Endothelial cell of umbilical vein (primary cell): Measurements from ENCODE around the gene PLCB4. TPM values are rescaled to one million over a fixed set of nuclear protein-coding genes. Genes with fewer than 3 reads are reported as not detected.

Source experiments
- BruUV-seq: library from RNA; stranded (reverse); fragments of 400-500 nt; replicated peaks from 2 replicates; lab custom pipeline; 2021; lab: Mats Ljungman, UMichigan
- CTCF ChIA-PET: fragments of 300-600, 350-600 bp; sonication (Branson Sonifier 250); formaldehyde crosslinking; loops from one replicate; lab custom pipeline; 2021; ENCODE audit warnings: antibody characterized with exemption, inconsistent platforms; lab: Charles Lee
- POLR2A ChIA-PET: fragments of 300-600, 350-600 bp; sonication (Branson Sonifier 250); formaldehyde crosslinking; loops from one replicate; lab custom pipeline; 2021; ENCODE audit warnings: antibody characterized with exemption, inconsistent platforms; lab: Charles Lee
- DNase-seq: peaks from one replicate; pipeline ENCODE4 v3.0.0-alpha.2; 2011; ENCODE audit warnings: low read depth, low spot score
- FAIRE-seq: peaks from 2 replicates; lab custom pipeline; 2011; peaks lifted over from hg19 to GRCh38; lab: Jason Lieb, UNC
- H2AFZ ChIP-seq: 2 replicates; pipeline ENCODE4 v1.6.0; 2012; ENCODE audit warnings: low read depth, low read length, control low read depth, inconsistent platforms
- H3K27ac ChIP-seq: 2 replicates; pipeline ENCODE4 v1.5.1; 2011; ENCODE audit warnings: low read depth, mild to moderate bottlenecking, control low read depth, low read length, moderate library complexity; ENCODE audit not compliant: insufficient read depth
- H3K27me3 ChIP-seq, 2 experiments: 2 replicates each; pipeline versions ENCODE4 v1.6.0 to v1.6.1; 2011; ENCODE audit warnings: low read length in 2 of 2, mixed read lengths in 1 of 2; ENCODE audit not compliant: control insufficient read depth in 2 of 2, insufficient read depth in 2 of 2
- H3K36me3 ChIP-seq, 2 experiments: 2 replicates in 1 of 2; 3 replicates in 1 of 2; pipeline ENCODE4 v1.5.1; 2011; ENCODE audit warnings: low read length in 2 of 2, mild to moderate bottlenecking in 1 of 2, moderate library complexity in 1 of 2; ENCODE audit not compliant: control insufficient read depth in 2 of 2, insufficient read depth in 2 of 2; ENCODE audit errors: extremely low read depth in 1 of 2
- H3K4me1 ChIP-seq: 3 replicates; pipeline ENCODE4 v1.5.1; 2011; ENCODE audit warnings: mild to moderate bottlenecking, low read length; ENCODE audit not compliant: control insufficient read depth, insufficient read depth; ENCODE audit errors: extremely low read depth
- H3K4me2 ChIP-seq: 2 replicates; pipeline ENCODE4 v1.6.1; 2011; ENCODE audit warnings: low read length, control low read depth, mixed read lengths; ENCODE audit not compliant: insufficient read depth
- H3K4me3 ChIP-seq, 3 experiments: fragments of 200-600 bp in 1 of 3; sonication (generic), shearing (Covaris generic) in 1 of 3; replicated peaks in 1 of 3; 2 replicates each; pipeline ENCODE4 v1.5.1; 2011 to 2016; ENCODE audit warnings: control low read depth in 3 of 3, low read length in 3 of 3, mild to moderate bottlenecking in 2 of 3, inconsistent platforms in 1 of 3, low read depth in 1 of 3, moderate library complexity in 1 of 3; ENCODE audit not compliant: insufficient read depth in 1 of 3
- H3K79me2 ChIP-seq: 2 replicates; pipeline ENCODE4 v1.6.0; 2012; ENCODE audit warnings: low read length, inconsistent platforms; ENCODE audit not compliant: control insufficient read depth, insufficient read depth
- H3K9ac ChIP-seq: replicated peaks from 2 replicates; pipeline ENCODE3; 2011; ENCODE audit warnings: low read length, control low read depth; ENCODE audit not compliant: insufficient read depth; ENCODE audit errors: extremely low read depth
- H3K9me1 ChIP-seq: replicated peaks from 3 replicates; pipeline ENCODE4 v1.6.0; 2011; ENCODE audit warnings: mild to moderate bottlenecking, low read length; ENCODE audit not compliant: control insufficient read depth, insufficient read depth; ENCODE audit errors: extremely low read depth
- H3K9me3 ChIP-seq: replicated peaks from 2 replicates; pipeline ENCODE4 v1.5.1; 2012; ENCODE audit warnings: low read length, inconsistent platforms; ENCODE audit not compliant: control insufficient read depth, insufficient read depth
- H4K20me1 ChIP-seq: replicated peaks from 2 replicates; pipeline ENCODE3; 2011; ENCODE audit warnings: mild to moderate bottlenecking, low read length; ENCODE audit not compliant: control insufficient read depth, insufficient read depth; ENCODE audit errors: extremely low read depth
- GATA2 ChIP-seq: IDR thresholded peaks from 2 replicates; pipeline ENCODE4 v1.7.0; 2011; ENCODE audit warnings: low read depth, mild to moderate bottlenecking, moderate library complexity, mixed read lengths, low read length; ENCODE audit not compliant: insufficient read length, insufficient read depth
- JUN ChIP-seq: IDR thresholded peaks from 2 replicates; pipeline ENCODE4 v1.6.1; 2011; ENCODE audit warnings: borderline replicate concordance, low read depth; ENCODE audit not compliant: insufficient read length, insufficient read depth
- MYC ChIP-seq: IDR thresholded peaks from one replicate; pipeline ENCODE4 v1.6.1; 2011; ENCODE audit warnings: mild to moderate bottlenecking, low read depth, low read length
- POLR2A ChIP-seq: IDR thresholded peaks from 2 replicates; pipeline ENCODE4 v1.6.1; 2012; ENCODE audit warnings: low read depth, mild to moderate bottlenecking, control low read depth, low read length
- POLR2AphosphoS5 ChIP-seq: IDR thresholded peaks from 2 replicates; pipeline ENCODE4 v1.6.1; 2012; ENCODE audit warnings: low read depth, mild to moderate bottlenecking, control low read depth, low read length, moderate library complexity; ENCODE audit not compliant: insufficient read depth
- dilution Hi-C: fragments of 300-500 bp; cut with MboI; formaldehyde crosslinking; loops from one replicate; pipeline ENCODE4 v1.15.0; 2019; ENCODE audit warnings: low sequenced_read_pairs; ENCODE audit not compliant: extremely low pct_ligation_motif_present
- intact Hi-C: fragments of 100-400 bp; cut with micrococcal nuclease; formaldehyde crosslinking; loops from one replicate; pipeline ENCODE4 v1.10.0; 2022
- polyA plus RNA-seq, 4 experiments: library from polyadenylated mRNA; depleted of rRNA in 3 of 4; stranded (reverse) in 3 of 4; unstranded in 1 of 4; fragments of >200 nt; gene quantifications; 2 replicates each; pipeline versions ENCODE4 v1.2.1 to v1.2.3, GENCODE V29; 2011 to 2012; ENCODE audit warnings: missing spikeins in 1 of 4
- total RNA-seq: library from RNA; stranded (reverse); gene quantifications from 2 replicates; pipeline ENCODE4 v1.2.3, GENCODE V29; 2021
- TF ChIP-seq, protein P1 (sequence below): IDR thresholded peaks from 2 replicates; pipeline ENCODE4 v1.6.1; 2011; ENCODE audit not compliant: insufficient read depth, insufficient read length

PLCB4 gene
- total and polyA plus RNA-seq, 2 donors (not counting 3 experiments of a cell fraction or from before 2014, with no cell fraction given) = 0.37 to 1.7 TPM

DNA sequence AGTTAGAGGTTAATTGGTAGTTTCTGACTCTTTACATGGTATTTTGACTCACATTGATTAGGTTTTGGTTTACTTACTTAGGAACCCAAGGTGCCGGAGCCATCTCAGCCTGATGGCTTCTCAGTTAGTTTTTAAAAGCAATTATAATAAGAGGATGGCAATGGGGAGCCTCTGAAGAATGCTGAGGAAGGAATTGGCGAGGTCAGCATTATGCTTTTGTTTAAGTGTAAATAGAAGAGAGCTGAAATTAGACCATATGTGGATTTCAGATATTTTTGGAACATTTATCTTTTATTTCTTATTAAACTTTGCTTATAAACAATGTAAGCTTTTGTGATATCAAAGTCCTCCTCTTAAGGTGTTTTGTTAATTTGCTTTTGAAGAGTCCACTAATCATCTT is 77.8 kb downstream of the PLCB4 start:
- Histone ChIP-seq H4K20me1 (no peaks in the 10 kb centered on the region), H3K9ac (no peak overlapping the region), H3K4me1 (no peaks in the 10 kb centered on the region), H3K9me3 (no peaks in the 10 kb centered on the region), H3K9me1 (no peaks in the 10 kb centered on the region), H3K27ac (no peak overlapping the region), H3K36me3 (no peaks in the 10 kb centered on the region), H3K27me3 (no peaks in the 10 kb centered on the region), H2AFZ (no peak overlapping the region), H3K4me2 (no peak overlapping the region), H3K4me3 (no peak overlapping the region), H3K79me2 (no peaks in the 10 kb centered on the region)
- BruUV-seq = no TSS peak
- no peak for DNase-seq
- ChIA-PET POLR2A (no interaction called here), CTCF (no interaction called here)
- FAIRE-seq = no peak
- TF ChIP-seq POLR2A (no peak), MYC (no peak), GATA2 (no peak), POLR2AphosphoS5 (no peak)
- TF ChIP-seq, protein P1, sequence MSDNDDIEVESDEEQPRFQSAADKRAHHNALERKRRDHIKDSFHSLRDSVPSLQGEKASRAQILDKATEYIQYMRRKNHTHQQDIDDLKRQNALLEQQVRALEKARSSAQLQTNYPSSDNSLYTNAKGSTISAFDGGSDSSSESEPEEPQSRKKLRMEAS = no peak
- intact Hi-C loops = no loop called here
- dilution Hi-C loops = no loop called here

DNA sequence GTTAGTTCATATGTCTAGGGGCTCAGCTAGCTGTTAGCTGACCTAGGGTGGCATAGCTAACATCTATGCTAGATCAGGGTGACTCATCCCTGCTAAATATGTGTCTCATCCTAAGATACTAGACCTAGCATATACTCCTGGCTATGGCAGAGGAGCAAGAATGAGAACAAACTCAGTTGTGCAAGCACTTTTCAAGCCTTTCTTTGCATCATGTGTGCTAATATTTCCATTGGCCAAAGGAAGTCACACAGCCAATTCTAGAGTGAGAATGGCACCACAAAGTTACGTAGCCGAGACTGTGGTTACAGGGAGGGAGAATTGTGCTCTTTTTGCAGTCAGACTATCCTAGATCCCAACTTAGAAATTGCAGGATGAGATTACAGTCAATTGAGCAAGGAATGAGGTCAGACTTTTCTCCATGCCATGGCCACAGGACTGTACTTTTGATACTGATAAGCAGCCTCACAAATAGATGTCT is 78.7 kb downstream of the PLCB4 start:
- H3K9me1 ChIP-seq = no peaks in the 10 kb centered on the region
- H3K4me1 ChIP-seq = no peaks in the 10 kb centered on the region
- TF ChIP-seq GATA2 (no peak), JUN (peak; percentile 7)
- no peaks in the 10 kb centered on the region for H3K9me3 ChIP-seq
- no peaks in the 10 kb centered on the region for H4K20me1 ChIP-seq
- intact Hi-C loops = no loop called here
- H2AFZ ChIP-seq = no peak overlapping the region
- no peak for DNase-seq
- POLR2A ChIA-PET = no interaction called here
- H3K27ac ChIP-seq = no peak overlapping the region
- no peak overlapping the region for H3K4me3 ChIP-seq
- CTCF ChIA-PET = no interaction called here
- no peaks in the 10 kb centered on the region for H3K79me2 ChIP-seq
- H3K27me3 ChIP-seq = no peaks in the 10 kb centered on the region
- BruUV-seq = no TSS peak
- no peak overlapping the region for H3K9ac ChIP-seq
- FAIRE-seq = no peak
- no peaks in the 10 kb centered on the region for H3K36me3 ChIP-seq
- dilution Hi-C loops = no loop called here
- H3K4me2 ChIP-seq = no peak overlapping the region
